Germinal center (tissue), 1 donor: Measurements from ENCODE around the gene TBXAS1.

ENCODE experiments used
- DNase-seq: peaks from one replicate; pipeline ENCODE4 v3.0.0; 2012; ENCODE audit warnings: mixed read lengths, low spot score

The TBXAS1 gene

DNA sequence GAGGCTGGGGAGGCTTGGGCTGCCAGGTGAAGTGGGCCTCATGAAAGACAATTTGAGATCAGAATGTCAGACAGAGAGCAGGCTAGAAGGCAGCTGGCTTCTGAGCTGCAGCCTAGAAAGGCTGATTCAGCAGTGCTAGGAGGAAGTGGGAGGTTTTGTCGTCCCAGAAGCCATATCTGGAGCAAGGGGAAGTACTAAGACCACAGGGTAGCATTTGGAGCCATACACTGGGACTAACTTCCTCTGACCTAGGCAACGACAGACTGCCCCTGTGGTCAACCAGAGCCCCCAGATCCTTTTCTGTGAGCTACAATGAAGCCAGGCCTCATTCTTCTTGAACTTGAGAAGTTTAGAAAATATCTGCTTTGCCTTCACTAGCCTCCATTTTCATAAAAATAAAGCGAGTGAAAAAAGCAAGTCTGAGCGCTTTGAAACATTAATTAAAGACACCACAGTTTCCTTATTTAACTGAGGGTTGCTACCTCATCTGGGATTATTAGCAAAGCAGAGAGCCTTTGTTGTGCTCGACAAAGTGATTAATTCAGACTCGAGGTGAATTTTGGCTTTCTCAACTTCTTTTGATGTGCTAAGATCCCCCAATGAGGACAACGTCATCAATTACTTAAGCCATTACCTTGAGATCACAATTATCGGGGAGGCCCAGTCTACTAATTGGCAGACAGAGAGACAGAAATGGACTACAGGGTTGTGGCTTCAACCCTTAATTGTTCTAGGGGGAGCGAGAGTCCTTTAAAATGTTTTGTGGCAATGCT, 26.6 kb downstream of the TBXAS1 start:
- peak; percentile 13 for DNase-seq

DNA sequence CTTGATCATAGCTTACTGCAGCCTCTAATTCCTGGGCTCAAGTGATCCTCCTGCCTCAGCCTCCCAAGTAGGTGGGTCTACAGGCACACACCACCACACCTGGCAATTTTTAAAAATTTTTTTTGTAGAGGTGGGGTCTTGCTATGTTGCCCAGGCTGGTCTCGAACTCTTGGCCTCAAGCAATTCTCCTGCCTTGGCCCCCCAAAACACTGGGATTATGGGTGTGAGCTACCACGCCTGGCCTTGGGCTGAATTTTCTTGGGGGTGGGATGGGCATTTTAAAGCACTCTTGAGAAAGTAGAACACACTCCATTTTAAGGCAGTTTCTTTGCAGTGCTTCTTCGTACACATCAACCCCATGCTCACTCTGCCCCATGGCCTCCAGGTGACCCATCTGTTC, 28.7 kb downstream of the TBXAS1 start:
- DNase-seq = no peak

DNA sequence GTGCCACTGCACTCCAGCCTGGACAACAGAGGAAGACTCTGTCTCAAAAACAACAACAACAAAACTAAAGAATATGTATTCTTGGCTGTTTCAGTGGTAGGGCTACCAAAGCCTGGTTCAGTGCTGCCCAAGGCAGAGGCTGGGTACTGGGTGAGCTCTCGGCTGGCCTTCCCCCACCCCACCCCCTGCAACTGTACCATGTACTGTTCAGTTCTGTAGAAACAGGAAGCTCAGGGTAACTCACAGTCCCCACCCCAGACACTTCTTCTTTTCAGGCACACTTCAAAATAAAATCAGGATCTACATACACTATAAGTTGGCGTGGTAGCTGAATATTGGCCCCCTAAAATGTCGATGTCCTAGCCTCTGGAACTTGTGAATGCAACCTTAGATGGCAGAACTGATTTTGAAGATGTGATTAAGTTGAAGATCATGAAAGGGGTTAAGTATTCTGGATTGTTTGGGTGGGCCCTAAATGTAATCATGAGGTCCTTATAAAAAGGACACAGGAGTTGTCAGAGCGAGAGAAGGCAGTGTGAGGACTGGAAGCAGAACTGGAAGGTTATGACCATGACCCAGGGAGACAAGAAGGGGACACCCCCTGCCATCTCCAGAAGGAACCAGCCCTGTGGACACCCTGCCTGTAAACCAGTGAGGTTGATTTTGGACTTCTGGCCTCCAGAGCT, 31.2 kb downstream of the TBXAS1 start:
- DNase-seq = peak; percentile 8

DNA sequence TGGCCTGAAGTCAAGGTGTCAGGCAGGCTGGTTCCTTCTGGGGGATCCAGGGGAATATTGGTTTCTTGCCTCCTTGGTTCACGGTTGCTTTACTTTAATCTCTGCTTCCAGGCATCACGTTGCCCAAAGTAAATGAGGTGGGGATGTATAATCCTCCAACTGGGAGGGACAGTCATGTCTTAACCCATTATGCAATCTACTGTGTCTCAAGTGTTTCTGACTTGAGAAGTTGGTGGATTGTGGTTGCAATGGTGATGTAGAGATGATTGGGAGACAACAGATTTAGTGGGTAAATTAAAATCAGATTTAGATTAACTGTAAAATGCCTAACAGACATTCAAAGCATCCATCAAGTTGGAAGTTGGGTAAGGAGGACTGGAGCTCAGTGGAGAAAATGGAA, 32.7 kb downstream of the TBXAS1 start:
- DNase-seq = no peak

DNA sequence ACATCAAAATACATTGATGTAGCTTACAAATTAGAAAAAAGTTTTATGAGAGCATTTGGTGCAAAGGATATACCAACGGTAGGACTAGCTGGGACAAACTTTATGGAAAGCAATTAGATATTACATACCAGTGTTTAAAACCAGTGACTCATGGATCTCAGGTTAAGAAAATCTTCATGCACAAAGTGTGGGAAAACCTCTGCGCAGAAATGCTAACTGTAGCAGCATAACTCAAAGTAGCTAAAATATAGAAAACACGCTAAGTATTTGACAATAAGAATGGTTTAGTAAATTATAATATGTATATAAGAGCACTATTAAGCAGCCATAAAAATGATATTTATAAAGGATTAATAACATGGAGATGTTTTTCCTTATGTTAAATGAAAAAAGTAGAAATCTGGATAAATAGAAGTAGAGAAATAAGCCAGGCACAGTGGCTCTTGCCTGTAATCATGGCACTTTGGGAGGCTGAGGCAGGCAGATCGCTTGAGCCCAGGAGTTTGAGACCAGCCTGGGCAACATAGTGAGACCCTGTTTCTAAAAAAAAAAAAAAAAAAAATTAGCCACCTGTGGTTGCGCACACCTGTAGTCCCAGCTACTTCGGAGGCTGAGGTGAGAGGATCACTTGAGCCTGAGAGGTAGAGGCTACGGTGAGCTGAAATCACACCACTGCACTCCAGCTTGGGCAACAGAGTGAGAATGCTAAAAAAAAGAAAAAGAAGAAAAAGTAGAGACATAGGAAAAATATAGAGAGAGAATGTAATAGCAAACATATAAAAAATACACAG, 37.2 kb downstream of the TBXAS1 start:
- no peak for DNase-seq

GRCh38 chr7:139867847-139868246, 38.8 kb downstream of the TBXAS1 start:
- DNase-seq = no peak

DNA sequence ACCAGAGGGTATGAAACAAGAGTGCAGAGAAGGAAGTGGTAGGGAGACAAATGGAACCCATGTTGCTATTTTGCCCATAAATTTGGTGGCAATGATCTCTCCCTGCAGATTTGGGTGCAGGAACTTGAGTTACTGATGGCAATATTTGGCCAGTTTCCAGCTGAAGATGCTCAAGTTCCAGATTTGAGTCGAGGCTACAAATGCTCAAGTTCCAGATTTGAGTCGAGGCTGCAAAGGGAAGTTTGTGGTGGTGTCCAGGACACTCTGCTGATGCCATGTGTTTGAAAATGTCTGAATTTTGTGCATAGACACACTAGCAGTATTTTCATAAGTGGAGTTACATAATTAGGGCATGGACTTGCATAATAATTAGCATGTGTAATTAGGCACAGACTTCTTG, 40.8 kb downstream of the TBXAS1 start:
- no peak for DNase-seq

DNA sequence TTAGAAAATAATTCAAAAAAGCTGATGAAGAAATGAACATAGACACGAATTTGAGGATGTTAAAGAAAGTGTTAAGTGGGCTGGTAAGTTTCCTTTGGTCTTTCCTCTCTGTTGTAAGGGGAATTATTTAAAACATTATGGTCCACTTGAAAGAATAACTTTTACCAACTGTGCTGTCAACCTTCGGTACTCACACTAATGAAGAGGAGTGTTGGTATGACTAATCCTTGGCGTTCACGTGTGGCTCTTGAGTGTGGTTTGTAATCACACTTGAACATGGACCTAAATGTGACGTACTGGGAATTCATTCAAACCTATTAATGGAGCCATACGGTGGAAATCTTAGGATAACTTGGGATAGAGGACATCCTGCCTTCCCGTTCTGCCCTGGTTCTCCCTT, 41.3 kb downstream of the TBXAS1 start:
- DNase-seq = no peak

GRCh38 chr7:139871331-139871730, 42.3 kb downstream of the TBXAS1 start:
- DNase-seq = no peak

GRCh38 chr7:139871820-139872219, 42.8 kb downstream of the TBXAS1 start:
- DNase-seq = no peak

DNA sequence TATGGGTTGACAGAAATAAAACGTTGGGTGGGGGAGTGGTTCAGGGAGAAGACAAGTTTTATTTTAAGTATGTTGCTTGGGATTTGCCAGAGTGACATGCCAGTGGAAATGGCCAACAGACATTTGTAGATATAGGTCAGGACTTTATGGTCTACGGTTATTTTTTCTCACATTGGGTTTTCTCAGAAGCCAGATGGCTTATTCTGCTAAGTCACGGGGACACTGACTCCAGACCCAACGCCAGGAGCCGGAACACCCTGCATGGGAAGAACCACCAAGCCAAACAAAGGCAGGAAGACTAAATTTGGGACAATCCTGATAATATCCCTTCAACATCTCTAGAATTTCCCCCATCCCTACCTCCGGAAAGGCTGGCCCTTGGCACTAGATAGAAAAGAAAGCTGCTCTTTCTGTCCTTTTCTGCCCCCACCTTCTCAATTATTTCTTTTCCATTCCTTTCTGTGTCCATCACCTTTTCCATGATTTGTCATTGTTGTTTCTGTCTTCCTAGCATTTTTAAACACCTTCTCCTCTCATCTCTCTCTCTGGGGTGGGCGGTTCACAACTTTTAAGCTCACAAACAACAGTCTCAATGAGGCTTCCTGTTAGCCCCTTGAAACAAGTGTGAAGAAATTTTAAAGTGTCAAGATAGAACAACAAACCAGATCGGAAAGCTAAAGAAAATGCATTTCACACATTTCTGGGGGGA, 44.7 kb downstream of the TBXAS1 start:
- DNase-seq = no peak

- no peak for DNase-seq
Measured at GRCh38 chr7:139874302-139874629, 45.2 kb downstream of the TBXAS1 start.

DNA sequence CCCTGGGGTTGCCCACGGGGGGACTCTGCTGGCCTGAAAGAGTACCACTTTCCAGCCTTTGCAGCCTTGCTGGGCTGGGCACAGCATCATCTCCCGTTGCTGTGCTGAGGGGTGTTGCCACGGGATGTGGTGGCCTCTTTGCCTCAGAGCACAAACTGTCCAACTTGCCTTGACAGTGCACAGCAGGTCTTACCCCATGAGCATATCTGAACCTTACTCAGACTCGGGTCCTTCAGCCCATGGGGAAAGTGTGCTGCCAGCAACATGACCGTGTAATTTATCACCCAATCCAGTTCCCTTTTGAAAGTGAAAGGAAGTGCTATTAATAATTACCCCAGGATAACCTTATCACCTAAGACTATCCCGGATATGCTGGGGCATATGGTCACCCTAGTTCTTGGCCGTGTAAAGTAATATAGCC, 46.8 kb downstream of the TBXAS1 start:
- DNase-seq = no peak

GRCh38 chr7:139876622-139877283, 47.7 kb downstream of the TBXAS1 start:
- no peak for DNase-seq

- DNase-seq = no peak
Measured at GRCh38 chr7:139883814-139884213, 54.8 kb downstream of the TBXAS1 start.

- no peak for DNase-seq
Measured at GRCh38 chr7:139884441-139884840, 55.4 kb downstream of the TBXAS1 start.

DNA sequence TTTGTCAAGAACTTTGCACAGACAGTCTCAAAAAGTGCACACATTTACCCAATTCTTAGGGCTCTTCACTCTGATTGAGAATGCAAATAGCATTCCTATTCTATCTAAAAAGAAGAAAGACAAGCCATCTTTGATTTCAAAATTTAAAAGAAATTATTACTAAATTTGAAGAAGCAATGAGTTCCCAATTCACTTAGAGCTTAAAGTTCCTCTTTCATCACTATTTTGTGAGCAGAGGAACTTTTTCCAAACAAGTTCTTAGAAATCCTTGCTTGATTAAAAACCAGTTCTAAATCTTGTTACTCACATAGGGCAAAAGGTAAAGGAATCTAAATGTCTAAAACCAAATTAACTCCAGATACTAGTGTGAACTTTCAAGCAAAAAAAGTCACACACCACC, 56.4 kb downstream of the TBXAS1 start:
- no peak for DNase-seq

DNA sequence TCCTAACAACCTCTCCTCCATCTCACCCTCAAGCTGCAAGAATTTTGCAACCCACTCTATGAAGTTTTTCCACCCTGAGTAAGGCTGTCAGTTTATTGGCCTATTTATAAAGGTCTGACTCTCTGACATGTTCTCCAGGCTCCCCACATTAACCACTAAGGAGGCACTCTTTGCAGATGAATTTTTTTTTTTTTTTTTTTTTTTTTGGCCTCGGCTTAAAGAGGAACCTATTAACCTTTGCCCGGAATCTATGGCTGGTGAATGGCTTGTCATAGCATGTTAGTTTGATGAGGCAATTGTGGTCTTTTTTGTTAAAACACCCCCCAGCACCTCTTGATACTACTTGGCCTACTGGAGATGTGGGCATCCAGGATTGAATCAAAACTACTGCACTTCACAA, 57.1 kb downstream of the TBXAS1 start:
- no peak for DNase-seq

DNA sequence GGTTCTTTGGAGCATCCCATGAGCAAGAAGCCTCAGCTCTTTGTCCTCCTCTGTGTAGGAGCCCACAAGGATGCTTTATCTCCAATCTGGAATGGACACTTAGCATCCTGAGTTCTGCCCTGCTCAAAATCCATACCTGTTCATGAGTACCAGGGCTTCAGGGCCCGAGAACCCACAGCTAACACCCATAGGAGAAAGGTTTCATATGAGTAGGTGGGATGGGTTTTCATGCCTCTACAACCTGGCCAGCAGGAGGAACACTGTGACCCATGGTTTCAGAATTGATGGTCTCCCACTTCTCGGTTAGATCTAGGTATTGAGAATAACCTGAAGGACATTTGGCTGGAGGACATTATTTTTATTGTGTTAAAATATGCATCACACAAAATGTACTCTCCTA, 57.8 kb downstream of the TBXAS1 start:
- DNase-seq = no peak

DNA sequence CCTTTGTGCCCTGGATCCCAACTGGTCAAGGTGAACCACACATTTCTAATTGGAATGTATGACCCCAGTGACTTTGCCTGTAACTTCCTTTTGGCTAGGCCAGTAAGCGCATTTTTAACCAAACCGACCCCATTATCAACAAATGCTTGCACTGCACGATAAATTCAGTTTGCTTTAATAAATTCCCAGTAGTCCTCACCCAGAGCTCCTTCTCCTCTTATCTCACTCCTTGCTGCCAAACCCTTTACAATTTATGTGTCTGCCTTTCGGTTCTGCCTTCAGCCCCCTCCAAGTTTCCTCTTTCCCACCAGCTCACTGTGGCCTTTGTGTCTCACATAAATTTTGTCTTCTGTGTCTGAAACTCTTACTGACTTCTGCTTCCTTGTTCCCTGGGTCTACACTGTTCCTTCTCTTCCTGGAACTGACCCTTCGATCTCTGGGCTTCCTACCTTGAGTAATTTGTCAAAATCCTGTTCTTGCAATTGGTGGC, 59.0 kb downstream of the TBXAS1 start:
- no peak for DNase-seq

DNA sequence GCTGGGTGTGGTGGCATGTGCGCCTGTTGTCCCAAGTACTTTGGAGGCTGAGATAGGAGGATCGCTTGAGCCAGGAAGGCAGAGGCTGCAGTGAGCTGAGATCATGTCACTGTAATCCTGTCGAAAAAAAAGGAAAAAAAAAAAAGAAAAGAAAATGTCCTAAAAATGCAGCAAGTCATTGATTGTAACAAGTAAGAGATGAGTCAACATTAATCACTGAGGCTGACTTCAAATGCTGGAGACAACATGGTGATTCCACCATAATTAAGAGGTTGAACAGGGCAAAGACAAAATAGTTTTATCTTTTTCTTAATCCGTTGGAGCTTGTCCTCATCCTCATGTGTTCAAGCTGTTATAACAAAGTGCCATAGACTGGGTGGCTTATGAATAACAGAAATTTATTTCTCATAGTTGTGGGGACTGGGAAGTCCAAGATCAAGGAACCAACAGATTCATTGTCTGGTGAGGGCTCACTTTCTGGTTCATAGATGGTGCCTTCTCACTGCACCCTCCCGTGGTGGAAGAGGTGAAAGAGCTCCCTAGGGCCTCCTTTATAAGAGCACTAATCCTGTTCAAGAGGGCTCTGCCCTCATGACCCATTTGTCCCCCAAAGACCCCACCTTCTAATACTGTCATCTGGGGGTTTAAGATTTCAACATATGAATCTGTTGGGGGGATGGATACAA, 60.3 kb downstream of the TBXAS1 start:
- DNase-seq = no peak
